CD14-positive monocyte (primary cell): ENCODE results near the gene PLEKHN1. TPM values are rescaled to one million over a fixed set of nuclear protein-coding genes. Genes with fewer than 3 reads are reported as not detected.

Experiments used
- DNase-seq, 3 donors: peaks; one replicate each; pipeline ENCODE4 v3.0.0-alpha.2; 2011 to 2022
- H2AFZ ChIP-seq: 2 replicates; pipeline ENCODE4 v1.6.0; 2012; ENCODE audit warnings: mild to moderate bottlenecking, low read depth, low read length, inconsistent platforms; ENCODE audit not compliant: insufficient read depth, poor library complexity, severe bottlenecking
- H3K27ac ChIP-seq, 2 donors: 1 replicate in 1 of 2; 2 replicates in 1 of 2; pipeline ENCODE4 v1.5.1; 2012 to 2013; ENCODE audit warnings: low read length in 2 of 2, control low read depth in 1 of 2, inconsistent platforms in 1 of 2, low read depth in 1 of 2, mild to moderate bottlenecking in 1 of 2
- H3K27me3 ChIP-seq, 2 donors: one replicate each; pipeline versions ENCODE4 v1.6.0 to v1.6.1; 2011 to 2013; ENCODE audit warnings: low read length in 2 of 2; ENCODE audit not compliant: control insufficient read depth in 2 of 2, insufficient read depth in 2 of 2
- H3K36me3 ChIP-seq, 2 donors: replicated peaks in 1 of 2; 1 replicate in 1 of 2; 2 replicates in 1 of 2; pipeline versions ENCODE4 v1.5.1 to v1.6.1; 2012 to 2013; ENCODE audit warnings: low read length in 2 of 2, control low read depth in 1 of 2, inconsistent platforms in 1 of 2, mild to moderate bottlenecking in 1 of 2; ENCODE audit not compliant: insufficient read depth in 2 of 2, control insufficient read depth in 1 of 2
- H3K4me1 ChIP-seq, 2 donors: 1 replicate in 1 of 2; 2 replicates in 1 of 2; pipeline versions ENCODE4 v1.5.1 to v1.6.1; 2012 to 2013; ENCODE audit warnings: low read length in 2 of 2, control low read depth in 1 of 2, inconsistent platforms in 1 of 2, mild to moderate bottlenecking in 1 of 2, moderate library complexity in 1 of 2; ENCODE audit not compliant: insufficient read depth in 2 of 2, control insufficient read depth in 1 of 2
- H3K4me2 ChIP-seq: replicated peaks from 2 replicates; pipeline ENCODE3; 2012; ENCODE audit warnings: low read length, moderate library complexity, mild to moderate bottlenecking; ENCODE audit not compliant: poor library complexity, severe bottlenecking; ENCODE audit errors: extremely low read depth
- H3K4me3 ChIP-seq, 3 experiments: fragments of 200-600 bp in 1 of 3; sonication (generic) in 1 of 3; replicated peaks in 1 of 3; 1 replicate in 2 of 3; 2 replicates in 1 of 3; pipeline ENCODE4 v1.5.1; 2011 to 2013; ENCODE audit warnings: low read length in 3 of 3, mild to moderate bottlenecking in 3 of 3, control low read depth in 2 of 3, low read depth in 2 of 3, inconsistent platforms in 1 of 3, moderate library complexity in 1 of 3
- H3K79me2 ChIP-seq: 2 replicates; pipeline ENCODE4 v1.6.0; 2012; ENCODE audit warnings: mild to moderate bottlenecking, control low read depth, inconsistent platforms, low read length, moderate library complexity; ENCODE audit not compliant: insufficient read depth
- H3K9ac ChIP-seq: 2 replicates; pipeline ENCODE4 v1.6.0; 2017; ENCODE audit warnings: low read length, mild to moderate bottlenecking; ENCODE audit not compliant: insufficient read depth, poor library complexity, severe bottlenecking
- H3K9me3 ChIP-seq, 2 donors: replicated peaks in 1 of 2; 1 replicate in 1 of 2; 2 replicates in 1 of 2; pipeline versions ENCODE4 v1.5.1 to v1.6.1; 2012 to 2013; ENCODE audit warnings: low read length in 2 of 2, control low read depth in 1 of 2; ENCODE audit not compliant: control insufficient read depth in 1 of 2, insufficient read depth in 1 of 2
- H4K20me1 ChIP-seq: 2 replicates; pipeline ENCODE4 v1.6.0; 2012; ENCODE audit warnings: mild to moderate bottlenecking, low read length, control low read depth, moderate library complexity; ENCODE audit not compliant: insufficient read depth
- H3K27ac Mint-ChIP-seq, 7 donors: one replicate each; pipeline ENCODE4 v1.8.0; 2020; ENCODE audit warnings: mild to moderate bottlenecking in 7 of 7, mixed read lengths in 7 of 7, moderate library complexity in 6 of 7, inconsistent platforms in 2 of 7
- H3K27me3 Mint-ChIP-seq, 3 donors: one replicate each; pipeline ENCODE4 v1.8.0; 2021 to 2022; ENCODE audit warnings: low read depth in 3 of 3, mild to moderate bottlenecking in 3 of 3, mixed read lengths in 3 of 3, moderate library complexity in 3 of 3, inconsistent platforms in 1 of 3
- H3K36me3 Mint-ChIP-seq, 2 donors: one replicate each; pipeline ENCODE4 v1.8.0; 2020; ENCODE audit warnings: mixed read lengths in 2 of 2, inconsistent platforms in 1 of 2, mild to moderate bottlenecking in 1 of 2
- H3K4me1 Mint-ChIP-seq: one replicate; pipeline ENCODE4 v1.8.0; 2020; ENCODE audit warnings: mild to moderate bottlenecking, mixed read lengths
- H3K4me3 Mint-ChIP-seq, 2 donors: one replicate each; pipeline ENCODE4 v1.8.0; 2020; ENCODE audit warnings: mild to moderate bottlenecking in 2 of 2, mixed read lengths in 2 of 2, moderate library complexity in 1 of 2
- H3K9me3 Mint-ChIP-seq, 7 donors: one replicate each; pipeline ENCODE4 v1.8.0; 2020 to 2022; ENCODE audit warnings: mixed read lengths in 7 of 7, mild to moderate bottlenecking in 6 of 7, moderate library complexity in 6 of 7, inconsistent platforms in 2 of 7
- WGBS: methylation state at CpG from one replicate; pipeline ENCODE4 v1.1.5; 2013; ENCODE audit warnings: missing lambda C conversion rate; ENCODE audit not compliant: insufficient coverage; 5-methylcytosine and 5-hydroxymethylcytosine counted together
- intact Hi-C, 2 donors: fragments of 100-400 bp; cut with micrococcal nuclease; formaldehyde crosslinking; loops; one replicate each; pipeline versions ENCODE4 v1.15.0 to v1.15.1; 2023
- polyA plus RNA-seq, 3 donors: library from polyadenylated mRNA; depleted of rRNA in 1 of 3; unstranded in 2 of 3; stranded (reverse) in 1 of 3; fragments of 300-500 nt in 2 of 3; fragments of >200 nt in 1 of 3; fragmentation: Illumina TruSeq in 2 of 3; gene quantifications; 1 replicate in 2 of 3; 2 replicates in 1 of 3; pipeline ENCODE4 v1.2.3, GENCODE V29; 2012 to 2021
- TF ChIP-seq, protein P1 (sequence below): fragments of 200-600 bp; IDR thresholded peaks from one replicate; pipeline ENCODE4 v1.8.0; 2022; ENCODE audit warnings: antibody characterized with exemption, mild to moderate bottlenecking

The PLEKHN1 gene
- polyA plus RNA-seq, 3 donors, result 0.21 to 1.5 (median 0.62) TPM

DNA sequence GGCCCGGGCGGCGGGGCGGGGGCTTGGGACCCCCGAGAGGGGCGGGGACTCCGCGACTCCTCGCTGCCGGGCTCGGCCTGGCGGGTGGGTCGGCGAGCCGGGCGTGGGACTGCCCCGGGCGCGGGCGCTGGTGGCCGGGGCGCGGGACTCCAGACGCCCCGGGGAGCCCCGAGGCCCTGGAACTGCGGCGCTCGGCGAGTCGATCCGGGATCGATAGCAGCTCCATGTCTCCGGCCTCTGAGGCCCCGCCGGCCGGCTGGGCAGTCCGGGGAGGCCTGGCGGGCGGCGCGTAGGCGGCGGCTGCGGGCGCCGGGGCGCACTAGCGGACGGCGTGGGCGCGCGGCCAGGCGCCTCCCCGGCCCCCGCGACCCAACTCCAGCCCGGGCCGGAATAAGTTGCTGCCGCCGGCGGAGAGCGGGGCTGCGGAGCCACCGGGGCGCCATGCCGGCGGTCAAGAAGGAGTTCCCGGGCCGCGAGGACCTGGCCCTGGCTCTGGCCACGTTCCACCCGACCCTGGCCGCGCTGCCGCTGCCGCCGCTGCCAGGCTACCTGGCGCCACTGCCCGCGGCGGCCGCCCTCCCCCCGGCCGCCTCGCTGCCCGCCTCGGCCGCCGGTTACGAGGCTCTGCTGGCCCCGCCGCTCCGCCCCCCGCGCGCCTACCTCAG, 42.2 kb upstream of the PLEKHN1 start:
- H3K9me3 Mint-ChIP-seq, result peaks cover 0 to 12% (median 4%) of the 10 kb centered on the region in 7 donors
- H3K9me3 ChIP-seq, result peaks cover 0 to 12% of the 10 kb centered on the region in 2 donors
- H3K4me1 ChIP-seq, result peaks cover 12 to 37% of the 10 kb centered on the region in 2 donors
- WGBS, result under 1% methylated on average over 98 of the region's 98 CpGs
- no peaks in the 10 kb centered on the region for H4K20me1 ChIP-seq
- H3K27ac ChIP-seq, result no peak overlapping the region
- H3K27me3 Mint-ChIP-seq, result peaks cover 55 to 90% (median 69%) of the 10 kb centered on the region in 3 donors
- H3K27me3 ChIP-seq, result peaks cover 16 to 70% of the 10 kb centered on the region in 2 donors
- DNase-seq, result no peak
- H3K27ac Mint-ChIP-seq, result no peak overlapping the region
- no peaks in the 10 kb centered on the region for H3K79me2 ChIP-seq
- H3K4me2 ChIP-seq, result peak overlapping the region; percentile 63
- H3K36me3 Mint-ChIP-seq, result peaks cover 0 to 4% of the 10 kb centered on the region in 2 donors
- intact Hi-C loops, result no loop called here
- H3K9ac ChIP-seq, result no peak overlapping the region
- no peaks in the 10 kb centered on the region for H3K36me3 ChIP-seq
- H3K4me3 ChIP-seq, result peak overlapping the region in 1 of 3 experiments; percentile 63
- peaks cover 19% of the 10 kb centered on the region for H3K4me1 Mint-ChIP-seq
- no peak overlapping the region for H2AFZ ChIP-seq
- TF ChIP-seq, protein P1, sequence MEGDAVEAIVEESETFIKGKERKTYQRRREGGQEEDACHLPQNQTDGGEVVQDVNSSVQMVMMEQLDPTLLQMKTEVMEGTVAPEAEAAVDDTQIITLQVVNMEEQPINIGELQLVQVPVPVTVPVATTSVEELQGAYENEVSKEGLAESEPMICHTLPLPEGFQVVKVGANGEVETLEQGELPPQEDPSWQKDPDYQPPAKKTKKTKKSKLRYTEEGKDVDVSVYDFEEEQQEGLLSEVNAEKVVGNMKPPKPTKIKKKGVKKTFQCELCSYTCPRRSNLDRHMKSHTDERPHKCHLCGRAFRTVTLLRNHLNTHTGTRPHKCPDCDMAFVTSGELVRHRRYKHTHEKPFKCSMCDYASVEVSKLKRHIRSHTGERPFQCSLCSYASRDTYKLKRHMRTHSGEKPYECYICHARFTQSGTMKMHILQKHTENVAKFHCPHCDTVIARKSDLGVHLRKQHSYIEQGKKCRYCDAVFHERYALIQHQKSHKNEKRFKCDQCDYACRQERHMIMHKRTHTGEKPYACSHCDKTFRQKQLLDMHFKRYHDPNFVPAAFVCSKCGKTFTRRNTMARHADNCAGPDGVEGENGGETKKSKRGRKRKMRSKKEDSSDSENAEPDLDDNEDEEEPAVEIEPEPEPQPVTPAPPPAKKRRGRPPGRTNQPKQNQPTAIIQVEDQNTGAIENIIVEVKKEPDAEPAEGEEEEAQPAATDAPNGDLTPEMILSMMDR, result no peak
- peak overlapping the region in 1 of 2 donors; percentile 42 for H3K4me3 Mint-ChIP-seq

DNA sequence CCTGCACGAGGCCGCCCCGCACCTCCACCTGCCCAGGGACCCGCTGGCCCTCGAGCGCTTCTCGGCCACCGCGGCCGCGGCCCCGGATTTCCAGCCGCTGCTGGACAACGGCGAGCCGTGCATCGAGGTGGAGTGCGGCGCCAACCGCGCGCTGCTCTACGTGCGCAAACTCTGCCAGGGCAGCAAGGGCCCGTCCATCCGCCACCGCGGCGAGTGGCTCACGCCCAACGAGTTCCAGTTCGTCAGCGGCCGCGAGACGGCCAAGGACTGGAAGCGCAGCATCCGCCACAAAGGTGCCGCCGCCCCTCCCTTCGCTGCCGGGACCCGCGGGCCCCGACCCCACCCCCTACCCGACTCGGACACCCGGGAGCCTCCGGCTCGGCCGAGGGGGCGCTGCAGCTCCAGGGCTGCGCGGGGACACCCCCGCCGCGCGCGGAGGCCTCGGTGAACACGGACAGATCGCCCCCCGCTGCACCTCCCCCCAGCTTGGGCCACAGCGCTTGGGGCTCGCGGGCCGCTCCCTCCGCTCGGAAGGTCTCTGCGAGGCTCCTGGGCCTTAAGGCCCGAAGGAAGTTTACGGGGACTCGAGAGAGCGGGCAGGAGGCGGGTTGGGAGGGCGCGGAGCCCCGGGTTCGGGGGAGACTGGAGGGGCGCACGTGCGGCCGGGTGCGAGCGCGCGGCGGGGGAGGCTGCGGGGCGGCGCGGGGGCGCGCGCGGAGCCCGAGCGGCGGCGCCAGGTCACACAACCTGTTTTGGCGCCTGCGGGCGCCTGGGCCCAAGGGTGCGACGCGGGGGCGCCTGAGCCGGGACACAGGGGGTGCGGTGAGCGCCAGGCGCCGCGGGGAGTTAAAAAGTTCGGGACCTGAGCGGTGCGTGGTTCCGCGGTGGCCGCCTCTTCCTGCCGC, 41.4 kb upstream of the PLEKHN1 start:
- WGBS, result under 1% methylated on average over 115 of the region's 120 CpGs
- Histone ChIP-seq H3K4me2 (peak overlapping the region; percentile 63), H3K27me3 (peaks cover 16 to 68% of the 10 kb centered on the region in 2 donors), H3K79me2 (no peaks in the 10 kb centered on the region), H4K20me1 (no peaks in the 10 kb centered on the region), H3K27ac (no peak overlapping the region), H2AFZ (no peak overlapping the region), H3K4me3 (peak overlapping the region in 1 of 3 experiments; percentile 32), H3K9ac (no peak overlapping the region), H3K9me3 (peaks cover 0 to 12% of the 10 kb centered on the region in 2 donors), H3K36me3 (no peaks in the 10 kb centered on the region), H3K4me1 (peaks cover 12 to 37% of the 10 kb centered on the region in 2 donors)
- Mint-ChIP-seq H3K27ac (no peak overlapping the region), H3K4me3 (peak overlapping the region; percentile 31 to 57), H3K4me1 (peaks cover 19% of the 10 kb centered on the region), H3K36me3 (peaks cover 0 to 4% of the 10 kb centered on the region in 2 donors), H3K9me3 (peaks cover 0 to 12% (median 4%) of the 10 kb centered on the region in 7 donors), H3K27me3 (peaks cover 55 to 88% (median 64%) of the 10 kb centered on the region in 3 donors)
- TF ChIP-seq, protein P1, result no peak
- intact Hi-C loops, result no loop called here
- no peak for DNase-seq
